Endodermal cell (in vitro differentiated cells): ENCODE measurements around the gene CNTNAP5. TPM values are rescaled to one million over a fixed set of nuclear protein-coding genes. Genes with fewer than 3 reads are reported as not detected.

Source experiments
- DNase-seq: peaks from one replicate; pipeline ENCODE4 v3.0.0-alpha.2; 2017
- H3K27ac ChIP-seq: 2 replicates; pipeline ENCODE4 v1.5.1; 2013; ENCODE audit warnings: mild to moderate bottlenecking, low read depth, low read length, moderate library complexity
- H3K27me3 ChIP-seq: 2 replicates; pipeline ENCODE4 v1.6.1; 2013; ENCODE audit warnings: mild to moderate bottlenecking, low read length, moderate library complexity; ENCODE audit not compliant: insufficient read depth, control insufficient read depth, poor library complexity, severe bottlenecking
- H3K36me3 ChIP-seq: 2 replicates; pipeline ENCODE4 v1.7.0; 2013; ENCODE audit warnings: mild to moderate bottlenecking, low read length, moderate library complexity; ENCODE audit not compliant: control insufficient read depth, insufficient read depth
- H3K4me1 ChIP-seq: one replicate; pipeline ENCODE4 v1.7.0; 2013; ENCODE audit warnings: low read length; ENCODE audit not compliant: control insufficient read depth, insufficient read depth
- H3K4me3 ChIP-seq: 2 replicates; pipeline ENCODE4 v1.5.1; 2013; ENCODE audit warnings: mild to moderate bottlenecking, low read length, moderate library complexity
- H3K9ac ChIP-seq: 2 replicates; pipeline ENCODE4 v1.6.1; 2013; ENCODE audit warnings: mild to moderate bottlenecking, low read length, moderate library complexity; ENCODE audit not compliant: poor library complexity, severe bottlenecking; ENCODE audit errors: extremely low read depth
- H3K9me3 ChIP-seq: 2 replicates; pipeline ENCODE4 v1.6.1; 2013; ENCODE audit warnings: mild to moderate bottlenecking, low read length, moderate library complexity; ENCODE audit not compliant: control insufficient read depth
- H3K27ac Mint-ChIP-seq: 2 replicates; pipeline ENCODE4 v1.8.0; 2020; ENCODE audit warnings: mixed read lengths
- H3K27me3 Mint-ChIP-seq: 2 replicates; pipeline ENCODE4 v1.8.0; 2021; ENCODE audit warnings: mild to moderate bottlenecking, mixed read lengths; ENCODE audit not compliant: insufficient read depth
- H3K36me3 Mint-ChIP-seq: 2 replicates; pipeline ENCODE4 v1.8.0; 2020; ENCODE audit warnings: low read depth, mixed read lengths
- H3K4me1 Mint-ChIP-seq: 2 replicates; pipeline ENCODE4 v1.8.0; 2020; ENCODE audit warnings: mixed read lengths
- H3K4me3 Mint-ChIP-seq: 2 replicates; pipeline ENCODE4 v1.8.0; 2020; ENCODE audit warnings: mild to moderate bottlenecking, moderate library complexity, mixed read lengths
- H3K9me3 Mint-ChIP-seq: 2 replicates; pipeline ENCODE4 v1.8.0; 2020; ENCODE audit warnings: mild to moderate bottlenecking, mixed read lengths
- CTCF ChIP-seq: fragments of 200-600 bp; sonication (generic); conservative IDR thresholded peaks from 2 replicates; pipeline ENCODE4 v1.5.0; 2021; ENCODE audit warnings: antibody characterized with exemption, mild to moderate bottlenecking
- WGBS, 2 experiments: methylation state at CpG; one replicate each; pipeline versions ENCODE4 v1.1.5 to v1.1.7; 2013; ENCODE audit warnings: missing lambda C conversion rate in 2 of 2, mixed read lengths in 1 of 2; ENCODE audit not compliant: insufficient coverage in 1 of 2, insufficient read length in 1 of 2; 5-methylcytosine and 5-hydroxymethylcytosine counted together
- total RNA-seq, 2 donors: library from RNA; stranded (reverse); fragmentation: NEBNext Ultra II Directional in 1 of 2; extraction: Animal tissue kit (Norgen Biotek cat#: 25700) in 1 of 2; gene quantifications; 2 replicates in 1 of 2; 3 replicates in 1 of 2; pipeline ENCODE4 v1.2.1, GENCODE V29; 2021

Gene CNTNAP5
- total RNA-seq, 2 donors from 2014 or later, result 0.70 to 4.4 TPM

GRCh38 chr2:124121760-124122275, 96.7 kb downstream of the CNTNAP5 start:
- Histone ChIP-seq H3K36me3 (no peaks in the 10 kb centered on the region), H3K9ac (no peak overlapping the region), H3K9me3 (peaks cover 5% of the 10 kb centered on the region), H3K4me1 (no peaks in the 10 kb centered on the region), H3K27me3 (no peaks in the 10 kb centered on the region), H3K4me3 (no peak overlapping the region), H3K27ac (no peak overlapping the region)
- H3K36me3 Mint-ChIP-seq, result no peaks in the 10 kb centered on the region
- DNase-seq, result no peak
- H3K4me1 Mint-ChIP-seq, result no peaks in the 10 kb centered on the region
- no peak overlapping the region for H3K4me3 Mint-ChIP-seq
- peaks cover 22% of the 10 kb centered on the region for H3K9me3 Mint-ChIP-seq
- WGBS, 2 experiments, result 98% methylated on average over 3 of the region's 3 CpGs; no CpG with 5 or more reads in 1 of the 2 experiments
- no peak overlapping the region for H3K27ac Mint-ChIP-seq
- no peaks in the 10 kb centered on the region for H3K27me3 Mint-ChIP-seq
- no peak for TF ChIP-seq CTCF

- H3K4me1 ChIP-seq, result no peaks in the 10 kb centered on the region
- no peaks in the 10 kb centered on the region for H3K36me3 Mint-ChIP-seq
- H3K9me3 Mint-ChIP-seq, result peaks cover 27% of the 10 kb centered on the region
- peaks cover 5% of the 10 kb centered on the region for H3K9me3 ChIP-seq
- WGBS, 2 experiments, result 89% methylated on average over 1 of the region's 1 CpG; no CpG with 5 or more reads in 1 of the 2 experiments
- DNase-seq, result no peak
- H3K4me3 ChIP-seq, result no peak overlapping the region
- H3K9ac ChIP-seq, result no peak overlapping the region
- H3K27me3 ChIP-seq, result no peaks in the 10 kb centered on the region
- H3K4me1 Mint-ChIP-seq, result no peaks in the 10 kb centered on the region
- no peak overlapping the region for H3K4me3 Mint-ChIP-seq
- H3K27me3 Mint-ChIP-seq, result no peaks in the 10 kb centered on the region
- no peak overlapping the region for H3K27ac Mint-ChIP-seq
- H3K36me3 ChIP-seq, result no peaks in the 10 kb centered on the region
- no peak overlapping the region for H3K27ac ChIP-seq
- TF ChIP-seq CTCF, result no peak
Observed at GRCh38 chr2:124122340-124122739, 97.3 kb downstream of the CNTNAP5 start.

GRCh38 chr2:124131276-124131675, 106.2 kb downstream of the CNTNAP5 start:
- DNase-seq, result no peak
- no peak overlapping the region for H3K9ac ChIP-seq
- H3K9me3 Mint-ChIP-seq, result peaks cover 10% of the 10 kb centered on the region
- no peaks in the 10 kb centered on the region for H3K36me3 Mint-ChIP-seq
- peaks cover 2% of the 10 kb centered on the region for H3K4me1 ChIP-seq
- WGBS, 2 experiments, result 87 to 100% methylated on average over 2 to 5 of the region's 5 CpGs
- H3K27ac ChIP-seq, result no peak overlapping the region
- no peak overlapping the region for H3K27ac Mint-ChIP-seq
- H3K27me3 Mint-ChIP-seq, result no peaks in the 10 kb centered on the region
- no peaks in the 10 kb centered on the region for H3K36me3 ChIP-seq
- H3K27me3 ChIP-seq, result no peaks in the 10 kb centered on the region
- no peak overlapping the region for H3K4me3 Mint-ChIP-seq
- H3K9me3 ChIP-seq, result no peaks in the 10 kb centered on the region
- no peak for TF ChIP-seq CTCF
- no peak overlapping the region for H3K4me3 ChIP-seq
- H3K4me1 Mint-ChIP-seq, result peaks cover 23% of the 10 kb centered on the region
